ENCODE results near the gene SLC25A43. TPM values are rescaled to one million over a fixed set of nuclear protein-coding genes. Genes with fewer than 3 reads are reported as not detected.

Gene SLC25A43
- total and polyA plus RNA-seq, 9 of the 15 experiments (the other 6 are each of a cell fraction or from before 2014, with no cell fraction given) = 1.3 to 8.4 (median 4.0) TPM

DNA sequence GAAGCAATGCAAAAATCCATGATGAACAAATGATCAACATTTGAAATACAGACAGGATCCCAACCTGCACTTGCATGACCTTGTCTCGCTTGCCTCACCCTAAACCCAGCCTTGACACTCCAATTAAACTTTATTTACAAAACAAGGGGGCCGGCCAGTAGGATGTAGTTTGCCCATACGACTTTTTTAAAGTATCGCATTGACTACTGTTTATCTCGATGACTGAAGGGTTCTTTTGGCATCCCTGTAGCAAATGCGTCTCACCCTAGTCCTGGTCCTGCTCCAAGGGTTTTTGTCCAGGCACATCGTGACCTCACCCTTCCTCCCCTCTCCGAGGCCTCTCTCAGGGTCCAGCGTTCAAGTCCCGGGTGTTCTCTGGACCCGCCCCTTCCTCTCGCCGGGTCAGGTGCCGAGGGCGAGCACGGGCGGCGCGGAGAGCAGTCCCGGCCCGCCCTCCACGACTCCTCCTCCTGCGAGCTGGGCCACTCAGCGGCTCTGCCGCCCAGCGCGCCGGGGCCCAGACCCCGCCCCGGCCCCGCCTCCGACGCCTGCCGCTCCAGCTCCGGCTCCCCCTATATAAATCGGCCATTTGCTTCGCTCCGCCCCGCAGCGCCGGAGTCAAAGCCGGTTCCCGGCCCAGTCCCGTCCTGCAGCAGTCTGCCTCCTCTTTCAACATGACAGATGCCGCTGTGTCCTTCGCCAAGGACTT, 68.9 kb downstream of the SLC25A43 start, which contains the start of gene SLC25A5 (continued):
- TF ChIP-seq ZNF280B (CRISPR knock-in tag; IDR thresholded peaks at IDR 0.05) = no peak
- TF ChIP-seq ZNF175 (CRISPR knock-in tag; IDR thresholded peaks at IDR 0.05; ENCODE audit: low read depth) = no peak
- no peak for TF ChIP-seq KLF16 (IDR thresholded peaks at IDR 0.05)
- no peak for TF ChIP-seq ARID3A (IDR thresholded peaks at IDR 0.05; ENCODE audit: borderline replicate concordance, low read depth, low read length)
- TF ChIP-seq HLTF (IDR thresholded peaks at IDR 0.05) = no peak
- TF ChIP-seq, protein P1, sequence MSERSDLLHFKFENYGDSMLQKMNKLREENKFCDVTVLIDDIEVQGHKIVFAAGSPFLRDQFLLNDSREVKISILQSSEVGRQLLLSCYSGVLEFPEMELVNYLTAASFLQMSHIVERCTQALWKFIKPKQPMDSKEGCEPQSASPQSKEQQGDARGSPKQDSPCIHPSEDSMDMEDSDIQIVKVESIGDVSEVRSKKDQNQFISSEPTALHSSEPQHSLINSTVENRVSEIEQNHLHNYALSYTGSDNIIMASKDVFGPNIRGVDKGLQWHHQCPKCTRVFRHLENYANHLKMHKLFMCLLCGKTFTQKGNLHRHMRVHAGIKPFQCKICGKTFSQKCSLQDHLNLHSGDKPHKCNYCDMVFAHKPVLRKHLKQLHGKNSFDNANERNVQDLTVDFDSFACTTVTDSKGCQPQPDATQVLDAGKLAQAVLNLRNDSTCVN (CRISPR knock-in tag; IDR thresholded peaks at IDR 0.05) = no peak
- no peak for TF ChIP-seq ZBTB1 (CRISPR knock-in tag; IDR thresholded peaks at IDR 0.05; ENCODE audit: borderline replicate concordance, low read depth)
- no peak for TF ChIP-seq ZNF57 (CRISPR knock-in tag; IDR thresholded peaks at IDR 0.05)
- TF ChIP-seq ZNF707 (CRISPR knock-in tag; conservative IDR thresholded peaks at IDR 0.05) = no peak
- TF ChIP-seq TEAD4 (IDR thresholded peaks at IDR 0.05; ENCODE audit: low read length) = no peak
- TF ChIP-seq TEAD4 (CRISPR knock-in tag; IDR thresholded peaks at IDR 0.05; ENCODE audit: borderline replicate concordance) = no peak
- TF ChIP-seq, protein P2, sequence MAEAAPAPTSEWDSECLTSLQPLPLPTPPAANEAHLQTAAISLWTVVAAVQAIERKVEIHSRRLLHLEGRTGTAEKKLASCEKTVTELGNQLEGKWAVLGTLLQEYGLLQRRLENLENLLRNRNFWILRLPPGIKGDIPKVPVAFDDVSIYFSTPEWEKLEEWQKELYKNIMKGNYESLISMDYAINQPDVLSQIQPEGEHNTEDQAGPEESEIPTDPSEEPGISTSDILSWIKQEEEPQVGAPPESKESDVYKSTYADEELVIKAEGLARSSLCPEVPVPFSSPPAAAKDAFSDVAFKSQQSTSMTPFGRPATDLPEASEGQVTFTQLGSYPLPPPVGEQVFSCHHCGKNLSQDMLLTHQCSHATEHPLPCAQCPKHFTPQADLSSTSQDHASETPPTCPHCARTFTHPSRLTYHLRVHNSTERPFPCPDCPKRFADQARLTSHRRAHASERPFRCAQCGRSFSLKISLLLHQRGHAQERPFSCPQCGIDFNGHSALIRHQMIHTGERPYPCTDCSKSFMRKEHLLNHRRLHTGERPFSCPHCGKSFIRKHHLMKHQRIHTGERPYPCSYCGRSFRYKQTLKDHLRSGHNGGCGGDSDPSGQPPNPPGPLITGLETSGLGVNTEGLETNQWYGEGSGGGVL (CRISPR knock-in tag; IDR thresholded peaks at IDR 0.05) = no peak
- TF ChIP-seq SREBF2 (CRISPR knock-in tag; IDR thresholded peaks at IDR 0.05) = no peak
- no peak for TF ChIP-seq ARID1B (IDR thresholded peaks at IDR 0.05)
